Measurements from ENCODE around the gene CAPN13.

The CAPN13 gene

DNA sequence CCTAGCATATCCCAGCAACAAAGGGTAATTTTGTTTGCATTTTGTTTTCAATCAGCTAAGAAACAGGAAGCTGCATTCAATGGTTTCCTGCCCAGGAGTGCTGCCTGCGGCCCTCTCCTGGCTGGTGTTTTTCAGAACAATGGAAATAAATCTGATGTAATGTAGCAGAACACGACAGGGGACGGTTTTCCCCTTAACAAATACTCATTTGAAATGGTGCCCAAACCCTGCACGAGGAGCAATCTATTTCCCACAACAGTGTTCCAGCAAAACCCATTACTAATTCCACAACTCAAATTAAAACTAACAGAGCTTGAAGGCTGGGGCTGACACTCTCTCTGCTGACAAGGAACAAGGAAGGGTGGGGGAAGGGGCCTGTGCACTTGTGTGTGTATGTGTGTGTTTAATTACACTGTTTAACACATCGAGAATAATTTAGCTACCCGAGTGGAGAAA is 8.7 kb downstream of the CAPN13 start:
- Histone ChIP-seq H3K9me3 (ENCODE audit: insufficient read depth, low read length) (no peaks in the 10 kb centered on the region), H3K27me3 (ENCODE audit: low read depth, low read length) (no peaks in the 10 kb centered on the region), H3K36me3 (replicated peaks; ENCODE audit: low read depth, low read length) (no peaks in the 10 kb centered on the region), H3K4me2 (ENCODE audit: low read length) (no peak overlapping the region), H4K20me1 (ENCODE audit: insufficient read depth, low read length) (no peaks in the 10 kb centered on the region), H2AFZ (ENCODE audit: low read depth, low read length) (no peak overlapping the region), H3K4me3 (ENCODE audit: low read length) (no peak overlapping the region), H3K9ac (ENCODE audit: low read length) (no peak overlapping the region), H3K79me2 (ENCODE audit: low read length) (no peaks in the 10 kb centered on the region), H3K27ac (ENCODE audit: low read length) (no peak overlapping the region), H3K4me1 (ENCODE audit: low read length) (peaks cover 7% of the 10 kb centered on the region)
- TF ChIP-seq EZH2phosphoT487 (IDR thresholded peaks at IDR 0.05; ENCODE audit: low read depth), result no peak
- TF ChIP-seq, protein P1, sequence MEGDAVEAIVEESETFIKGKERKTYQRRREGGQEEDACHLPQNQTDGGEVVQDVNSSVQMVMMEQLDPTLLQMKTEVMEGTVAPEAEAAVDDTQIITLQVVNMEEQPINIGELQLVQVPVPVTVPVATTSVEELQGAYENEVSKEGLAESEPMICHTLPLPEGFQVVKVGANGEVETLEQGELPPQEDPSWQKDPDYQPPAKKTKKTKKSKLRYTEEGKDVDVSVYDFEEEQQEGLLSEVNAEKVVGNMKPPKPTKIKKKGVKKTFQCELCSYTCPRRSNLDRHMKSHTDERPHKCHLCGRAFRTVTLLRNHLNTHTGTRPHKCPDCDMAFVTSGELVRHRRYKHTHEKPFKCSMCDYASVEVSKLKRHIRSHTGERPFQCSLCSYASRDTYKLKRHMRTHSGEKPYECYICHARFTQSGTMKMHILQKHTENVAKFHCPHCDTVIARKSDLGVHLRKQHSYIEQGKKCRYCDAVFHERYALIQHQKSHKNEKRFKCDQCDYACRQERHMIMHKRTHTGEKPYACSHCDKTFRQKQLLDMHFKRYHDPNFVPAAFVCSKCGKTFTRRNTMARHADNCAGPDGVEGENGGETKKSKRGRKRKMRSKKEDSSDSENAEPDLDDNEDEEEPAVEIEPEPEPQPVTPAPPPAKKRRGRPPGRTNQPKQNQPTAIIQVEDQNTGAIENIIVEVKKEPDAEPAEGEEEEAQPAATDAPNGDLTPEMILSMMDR (IDR thresholded peaks at IDR 0.05; ENCODE audit: low read depth, low read length), result no peak

- no peak overlapping the region for H3K27ac ChIP-seq (ENCODE audit: low read length)
- no peaks in the 10 kb centered on the region for H3K9me3 ChIP-seq (ENCODE audit: insufficient read depth, low read length)
- H3K4me2 ChIP-seq (ENCODE audit: low read length), result no peak overlapping the region
- no peaks in the 10 kb centered on the region for H3K36me3 ChIP-seq (replicated peaks; ENCODE audit: low read depth, low read length)
- peaks cover 12% of the 10 kb centered on the region for H3K4me1 ChIP-seq (ENCODE audit: low read length)
- H3K79me2 ChIP-seq (ENCODE audit: low read length), result no peaks in the 10 kb centered on the region
- H2AFZ ChIP-seq (ENCODE audit: low read depth, low read length), result no peak overlapping the region
- H4K20me1 ChIP-seq (ENCODE audit: insufficient read depth, low read length), result no peaks in the 10 kb centered on the region
- H3K27me3 ChIP-seq (ENCODE audit: low read depth, low read length), result no peaks in the 10 kb centered on the region
- no peak for TF ChIP-seq EZH2phosphoT487 (IDR thresholded peaks at IDR 0.05; ENCODE audit: low read depth)
- TF ChIP-seq, protein P1 (IDR thresholded peaks at IDR 0.05; ENCODE audit: low read depth, low read length), result no peak
- H3K4me3 ChIP-seq (ENCODE audit: low read length), result no peak overlapping the region
- no peak overlapping the region for H3K9ac ChIP-seq (ENCODE audit: low read length)
These were observed 9.7 kb downstream of the CAPN13 start for GRCh38 chr2:30797381-30798015.

DNA sequence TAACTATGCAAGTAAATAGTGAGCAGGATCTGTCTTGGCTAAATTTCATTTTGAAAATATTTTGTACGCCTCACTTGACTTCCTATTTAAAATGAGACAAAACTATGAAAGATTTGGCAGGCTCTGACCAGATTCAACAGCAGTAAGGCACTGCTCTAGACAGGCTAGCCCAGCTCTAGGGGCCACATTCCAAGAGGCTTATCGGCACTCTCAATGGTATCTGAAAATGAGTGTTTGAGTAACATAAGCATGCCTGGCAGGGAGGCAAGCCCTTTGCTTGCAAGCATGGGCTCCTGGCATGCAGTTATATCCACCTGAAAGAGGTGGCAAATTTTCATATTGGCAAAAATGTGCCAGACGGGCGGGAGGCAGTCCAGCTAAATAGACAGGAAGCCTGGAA is 10.5 kb downstream of the CAPN13 start:
- H3K9me3 ChIP-seq (ENCODE audit: insufficient read depth, low read length), result no peaks in the 10 kb centered on the region
- no peaks in the 10 kb centered on the region for H3K79me2 ChIP-seq (ENCODE audit: low read length)
- H2AFZ ChIP-seq (ENCODE audit: low read depth, low read length), result no peak overlapping the region
- no peak overlapping the region for H3K4me2 ChIP-seq (ENCODE audit: low read length)
- TF ChIP-seq, protein P1 (IDR thresholded peaks at IDR 0.05; ENCODE audit: low read depth, low read length), result no peak
- TF ChIP-seq EZH2phosphoT487 (IDR thresholded peaks at IDR 0.05; ENCODE audit: low read depth), result no peak
- peaks cover 16% of the 10 kb centered on the region for H3K4me1 ChIP-seq (ENCODE audit: low read length)
- no peaks in the 10 kb centered on the region for H3K36me3 ChIP-seq (replicated peaks; ENCODE audit: low read depth, low read length)
- no peak overlapping the region for H3K9ac ChIP-seq (ENCODE audit: low read length)
- H3K4me3 ChIP-seq (ENCODE audit: low read length), result no peak overlapping the region
- no peaks in the 10 kb centered on the region for H4K20me1 ChIP-seq (ENCODE audit: insufficient read depth, low read length)
- H3K27me3 ChIP-seq (ENCODE audit: low read depth, low read length), result no peaks in the 10 kb centered on the region
- H3K27ac ChIP-seq (ENCODE audit: low read length), result no peak overlapping the region

- Histone ChIP-seq H3K79me2 (ENCODE audit: low read length) (no peaks in the 10 kb centered on the region), H3K36me3 (replicated peaks; ENCODE audit: low read depth, low read length) (no peaks in the 10 kb centered on the region), H3K27me3 (ENCODE audit: low read depth, low read length) (peaks cover 4% of the 10 kb centered on the region; the same call in 1 of the 2 replicates), H3K27ac (ENCODE audit: low read length) (no peak overlapping the region), H3K4me2 (ENCODE audit: low read length) (peak overlapping the region; percentile 47), H4K20me1 (ENCODE audit: insufficient read depth, low read length) (no peaks in the 10 kb centered on the region), H3K9me3 (ENCODE audit: insufficient read depth, low read length) (no peaks in the 10 kb centered on the region), H3K4me3 (ENCODE audit: low read length) (no peak overlapping the region), H3K9ac (ENCODE audit: low read length) (no peak overlapping the region), H3K4me1 (ENCODE audit: low read length) (peaks cover 9% of the 10 kb centered on the region), H2AFZ (ENCODE audit: low read depth, low read length) (no peak overlapping the region)
- TF ChIP-seq, protein P1 (IDR thresholded peaks at IDR 0.05; ENCODE audit: low read depth, low read length), result no peak
- no peak for TF ChIP-seq EZH2phosphoT487 (IDR thresholded peaks at IDR 0.05; ENCODE audit: low read depth)
These were observed 14.7 kb downstream of the CAPN13 start for GRCh38 chr2:30792521-30792920.

Data from OCI-LY3 (cell line).